Activated CD8-positive, alpha-beta T cell treated with anti-CD3 and anti-CD28 coated beads for 36 hours (primary cell): Measurements from ENCODE around the gene POU2F2. TPM values are rescaled to one million over a fixed set of nuclear protein-coding genes. Genes with fewer than 3 reads are reported as not detected.

ENCODE experiments used
- ATAC-seq: fragments of 200-7000 bp; cut with Tn5 transposase; one replicate; pipeline ENCODE4 v1.10.0; 2021; ENCODE audit warnings: mild to moderate bottlenecking, moderate library complexity
- CTCF ChIA-PET: fragments of 350-600 bp; sonication (Branson Sonifier 250); formaldehyde crosslinking; loops from one replicate; lab custom pipeline; 2021; ENCODE audit warnings: antibody characterized with exemption; lab: Charles Lee
- POLR2A ChIA-PET: fragments of 350-600 bp; sonication (Branson Sonifier 250); formaldehyde crosslinking; loops from one replicate; lab custom pipeline; 2021; ENCODE audit warnings: antibody characterized with exemption; lab: Charles Lee
- DNase-seq: peaks from one replicate; pipeline ENCODE4 v3.0.0-alpha.2; 2020
- H3K27ac Mint-ChIP-seq: one replicate; pipeline ENCODE4 v1.8.0; 2021; ENCODE audit warnings: mild to moderate bottlenecking, mixed read lengths
- H3K27me3 Mint-ChIP-seq: one replicate; pipeline ENCODE4 v1.8.0; 2021; ENCODE audit warnings: mixed read lengths
- H3K36me3 Mint-ChIP-seq: one replicate; pipeline ENCODE4 v1.8.0; 2021; ENCODE audit warnings: low read depth, mixed read lengths
- H3K4me1 Mint-ChIP-seq: one replicate; pipeline ENCODE4 v1.8.0; 2021; ENCODE audit warnings: low read depth, mixed read lengths
- H3K4me3 Mint-ChIP-seq: one replicate; pipeline ENCODE4 v1.8.0; 2021; ENCODE audit warnings: mild to moderate bottlenecking, moderate library complexity, mixed read lengths
- H3K9me3 Mint-ChIP-seq: one replicate; pipeline ENCODE4 v1.8.0; 2021; ENCODE audit warnings: mixed read lengths
- CTCF ChIP-seq: fragments of 200-600 bp; IDR thresholded peaks from one replicate; pipeline ENCODE4 v1.8.0; 2022; ENCODE audit warnings: antibody characterized with exemption, mild to moderate bottlenecking
- intact Hi-C: fragments of 100-400 bp; cut with micrococcal nuclease; formaldehyde crosslinking; loops from one replicate; pipeline ENCODE4 v1.10.0; 2022
- total RNA-seq, 2 experiments: library from RNA; stranded (reverse); gene quantifications; one replicate each; pipeline ENCODE4 v1.2.3, GENCODE V29; 2021

Gene POU2F2
- total RNA-seq, 2 experiments from 2014 or later: 37.7 to 40.7 TPM

- Mint-ChIP-seq H3K36me3 (peaks cover 30% of the 10 kb centered on the region), H3K4me3 (peak overlapping the region; percentile 98), H3K27ac (peak overlapping the region; percentile 92), H3K27me3 (no peaks in the 10 kb centered on the region), H3K9me3 (no peaks in the 10 kb centered on the region), H3K4me1 (peaks cover 29% of the 10 kb centered on the region)
- intact Hi-C loops: no loop called here
- ChIA-PET CTCF (interaction anchor here (0.6 to 1.6 kb wide), 5 partner anchors 14 to 496 kb away, joined by 3 to 4 read pairs (median 3); no protein-coding TSS in a partner anchor), POLR2A (interaction anchor here (0.5 to 2.1 kb wide), 7 partner anchors 14 to 144 kb away, joined by 3 to 8 read pairs (median 3); no protein-coding TSS in a partner anchor)
- peak; percentile 0 for ATAC-seq
- DNase-seq: no peak
- TF ChIP-seq CTCF: no peak
Observed at GRCh38 chr19:42076380-42076944, 55.8 kb downstream of the POU2F2 start.

- ATAC-seq: peak; percentile 98
- TF ChIP-seq CTCF: no peak
- H3K4me1 Mint-ChIP-seq: peaks cover 25% of the 10 kb centered on the region
- no peaks in the 10 kb centered on the region for H3K27me3 Mint-ChIP-seq
- intact Hi-C loops: no loop called here
- peak within 1 kb of the TSS; percentile 100 for H3K27ac Mint-ChIP-seq
- H3K36me3 Mint-ChIP-seq: peaks cover 25% of the 10 kb centered on the region
- peak; percentile 99 for DNase-seq
- no peaks in the 10 kb centered on the region for H3K9me3 Mint-ChIP-seq
- ChIA-PET POLR2A (interaction anchor here (1.0 to 2.1 kb wide), 4 partner anchors 10 to 123 kb away, joined by 3 to 8 read pairs (median 4); no protein-coding TSS in a partner anchor), CTCF (interaction anchor here (0.6 to 1.6 kb wide), 2 partner anchors 17 to 47 kb away, joined by 3 to 4 read pairs; no protein-coding TSS in a partner anchor)
- peak within 1 kb of the TSS; percentile 98 for H3K4me3 Mint-ChIP-seq
Observed at GRCh38 chr19:42075616-42076379, 56.4 kb downstream of the POU2F2 start, which contains the start of gene ZNF574. Gene ZNF574 (plus strand): TSS chr19:42076166. CDS start chr19:42078607, 2,441 bp downstream.

GRCh38 chr19:42075364-42075615, 57.0 kb downstream of the POU2F2 start:
- peaks cover 1% of the 10 kb centered on the region for H3K27me3 Mint-ChIP-seq
- ChIA-PET POLR2A (interaction anchor here (1.1 kb wide), 1 partner anchor 10 kb away, joined by 3 read pairs; no protein-coding TSS in a partner anchor), CTCF (no interaction called here)
- peaks cover 25% of the 10 kb centered on the region for H3K4me1 Mint-ChIP-seq
- H3K27ac Mint-ChIP-seq: peak overlapping the region; percentile 100
- intact Hi-C loops: no loop called here
- peak overlapping the region; percentile 98 for H3K4me3 Mint-ChIP-seq
- ATAC-seq: no peak
- peaks cover 25% of the 10 kb centered on the region for H3K36me3 Mint-ChIP-seq
- no peak for TF ChIP-seq CTCF
- no peaks in the 10 kb centered on the region for H3K9me3 Mint-ChIP-seq
- no peak for DNase-seq

GRCh38 chr19:42074513-42075363, 57.5 kb downstream of the POU2F2 start:
- peaks cover 3% of the 10 kb centered on the region for H3K27me3 Mint-ChIP-seq
- peak overlapping the region; percentile 98 for H3K4me3 Mint-ChIP-seq
- peak overlapping the region; percentile 100 for H3K27ac Mint-ChIP-seq
- H3K4me1 Mint-ChIP-seq: peaks cover 25% of the 10 kb centered on the region
- CTCF ChIA-PET: no interaction called here
- POLR2A ChIA-PET: interaction anchor here (1.1 kb wide), 1 partner anchor 9 kb away, joined by 3 read pairs; no protein-coding TSS in a partner anchor
- no peaks in the 10 kb centered on the region for H3K9me3 Mint-ChIP-seq
- TF ChIP-seq CTCF: no peak
- no peak for ATAC-seq
- peaks cover 22% of the 10 kb centered on the region for H3K36me3 Mint-ChIP-seq
- intact Hi-C loops: no loop called here
- peak; percentile 25 for DNase-seq
